Left hindlimb (tissue), 1 donor: Measurements from ENCODE around the gene RASGRP3.
A peak's percentile ranks its signal among the peaks of the same experiment; 100 is the strongest.
"Not testable (repeated sequence)": the region's sequence is repeated elsewhere in the genome, so short reads cannot be mapped to it uniquely, and the experiment has no call there.

ENCODE experiments used
- DNase-seq: peaks from one replicate; pipeline ENCODE4 v3.0.0-alpha.2; 2018

RASGRP3 gene

GRCh38 chr2:33457556-33458247, 18.7 kb upstream of the RASGRP3 start:
- no peak for DNase-seq

DNA sequence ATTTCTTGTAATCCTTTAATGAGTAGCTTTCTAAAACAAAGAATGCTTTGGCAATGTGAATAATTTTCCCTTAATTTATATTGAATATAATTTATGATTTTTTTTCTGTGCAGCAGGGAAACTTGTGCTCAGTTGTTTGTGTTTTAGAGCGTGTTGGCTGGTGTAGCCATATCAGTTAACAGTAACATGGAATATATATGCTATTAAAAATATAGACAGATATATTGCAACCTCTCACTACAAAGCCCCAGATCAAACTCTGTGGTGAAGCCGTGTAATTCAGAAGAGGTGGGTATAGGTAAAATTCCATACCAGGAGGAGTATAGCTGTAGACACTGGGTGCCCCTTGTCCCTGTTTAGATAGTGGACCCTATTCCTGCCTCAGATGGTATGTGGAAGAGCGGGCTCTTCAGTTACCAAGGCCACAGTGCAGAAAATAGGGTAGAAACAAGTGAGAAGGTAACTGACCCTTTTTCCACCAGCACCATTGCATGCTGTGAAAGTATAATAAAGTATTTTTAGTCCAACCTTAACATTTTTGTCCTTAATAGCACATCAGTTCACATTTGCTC, 18.1 kb upstream of the RASGRP3 start:
- DNase-seq: no peak

DNA sequence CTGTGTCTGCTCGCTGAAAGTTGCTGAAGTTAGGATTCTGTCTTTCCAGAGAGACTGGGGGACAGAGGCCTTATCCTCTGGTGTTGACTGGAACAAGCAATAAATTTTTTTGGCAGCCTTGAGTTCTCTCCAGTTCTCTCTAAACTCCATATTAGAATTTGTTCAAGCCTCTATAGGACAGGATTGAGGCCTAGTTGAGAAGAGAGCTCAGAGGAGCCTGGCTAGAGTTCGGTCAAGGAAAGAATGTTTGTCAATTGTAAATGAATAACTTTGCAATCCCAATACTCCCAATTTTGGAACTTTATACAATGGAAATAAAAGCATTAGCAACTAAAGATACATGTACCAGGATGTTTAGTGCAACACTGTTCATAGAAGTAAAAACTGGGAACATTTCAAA, 16.7 kb upstream of the RASGRP3 start:
- DNase-seq: no peak

GRCh38 chr2:33462512-33462911, 13.9 kb upstream of the RASGRP3 start:
- DNase-seq: not testable (repeated sequence)

DNA sequence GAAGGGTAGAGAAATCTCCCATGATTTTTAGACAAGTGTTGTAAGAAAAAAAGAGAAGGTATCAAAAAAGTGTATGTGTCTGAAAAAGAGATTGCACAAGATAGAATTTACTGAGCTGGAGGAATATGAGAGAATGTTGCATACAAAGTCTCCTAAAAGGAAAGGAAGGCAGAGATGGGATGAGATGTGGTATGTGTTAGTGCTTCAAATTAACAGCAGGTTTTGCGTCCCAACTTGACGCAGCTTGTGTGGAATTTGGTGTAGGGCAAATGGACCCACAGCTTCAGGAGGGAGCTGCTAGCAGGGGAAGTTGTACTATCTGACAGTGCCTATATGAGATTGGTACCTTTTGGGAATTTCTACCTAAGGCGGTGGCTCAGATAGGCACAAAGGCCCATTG, 9.0 kb upstream of the RASGRP3 start:
- no peak for DNase-seq

DNA sequence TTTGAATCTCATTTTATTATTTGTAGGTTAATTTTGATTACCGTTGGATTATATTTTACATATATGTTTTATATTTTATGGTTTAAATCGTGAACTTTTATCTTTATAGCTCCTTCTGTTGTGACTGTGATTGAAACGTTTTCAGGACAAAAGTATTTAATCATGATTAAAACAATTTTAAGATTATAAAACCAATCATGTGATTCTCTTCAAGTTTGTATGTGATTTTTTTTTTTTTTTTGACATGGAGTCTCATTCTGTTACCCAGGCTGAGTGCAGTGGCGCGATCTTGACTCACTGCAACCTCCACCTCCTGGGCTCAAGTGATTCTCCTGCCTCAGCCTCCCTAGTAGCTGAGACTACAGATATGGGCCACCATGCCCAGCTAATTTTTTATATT, 7.2 kb upstream of the RASGRP3 start:
- DNase-seq: no peak

- DNase-seq: peak; percentile 82
Measured at GRCh38 chr2:33475224-33476130, 972 bp upstream of the RASGRP3 start.

- DNase-seq: no peak
Measured at GRCh38 chr2:33476793-33477190, 343 bp downstream of the RASGRP3 start.

DNA sequence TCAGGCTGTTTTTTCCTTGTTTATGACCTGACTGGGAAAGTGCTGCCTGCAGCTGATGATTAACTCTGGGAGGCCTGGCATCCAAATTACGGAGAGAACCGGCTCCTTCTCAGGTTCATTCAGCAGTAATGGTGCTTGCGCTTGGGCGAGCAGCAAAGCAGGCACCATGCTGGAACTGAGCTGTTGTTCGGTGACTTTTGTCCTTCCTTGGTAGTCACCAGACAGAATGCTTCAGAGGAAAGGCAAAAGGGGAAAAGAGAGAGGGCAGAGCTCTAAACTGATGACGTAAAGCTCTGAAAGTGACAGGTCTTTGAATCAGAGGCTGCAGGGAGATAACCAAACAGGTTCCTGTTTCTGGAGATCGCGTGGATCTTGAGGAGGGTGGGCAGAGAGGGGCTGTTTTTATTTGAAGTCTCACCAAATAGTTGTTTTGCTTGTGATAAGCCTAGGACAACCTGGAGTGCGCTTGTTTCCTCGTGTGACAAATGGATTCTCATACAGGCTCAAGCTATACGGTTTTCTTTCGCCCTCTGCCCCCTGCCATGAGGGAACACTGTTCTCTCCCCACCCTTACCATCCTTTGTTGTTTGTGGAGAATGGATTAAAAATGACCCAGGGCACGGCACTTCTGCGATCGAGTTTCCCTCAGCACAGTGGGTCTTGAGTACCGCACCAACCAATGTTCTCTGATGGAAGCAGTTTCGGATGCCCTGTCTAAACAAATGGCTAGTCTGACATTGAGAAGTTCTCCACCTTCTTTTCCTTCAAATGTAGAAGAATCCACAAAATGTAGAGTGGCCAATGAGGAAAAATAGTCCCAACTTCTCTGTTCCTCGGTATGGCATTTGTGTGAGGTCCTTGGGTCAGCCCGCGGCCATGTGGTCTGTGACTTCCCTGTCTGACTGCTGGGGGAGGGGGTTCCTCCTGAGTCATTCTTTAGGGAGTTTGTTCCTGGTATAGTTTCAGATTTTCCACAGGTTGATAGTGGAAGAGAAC, 1.3 kb downstream of the RASGRP3 start:
- no peak for DNase-seq

DNA sequence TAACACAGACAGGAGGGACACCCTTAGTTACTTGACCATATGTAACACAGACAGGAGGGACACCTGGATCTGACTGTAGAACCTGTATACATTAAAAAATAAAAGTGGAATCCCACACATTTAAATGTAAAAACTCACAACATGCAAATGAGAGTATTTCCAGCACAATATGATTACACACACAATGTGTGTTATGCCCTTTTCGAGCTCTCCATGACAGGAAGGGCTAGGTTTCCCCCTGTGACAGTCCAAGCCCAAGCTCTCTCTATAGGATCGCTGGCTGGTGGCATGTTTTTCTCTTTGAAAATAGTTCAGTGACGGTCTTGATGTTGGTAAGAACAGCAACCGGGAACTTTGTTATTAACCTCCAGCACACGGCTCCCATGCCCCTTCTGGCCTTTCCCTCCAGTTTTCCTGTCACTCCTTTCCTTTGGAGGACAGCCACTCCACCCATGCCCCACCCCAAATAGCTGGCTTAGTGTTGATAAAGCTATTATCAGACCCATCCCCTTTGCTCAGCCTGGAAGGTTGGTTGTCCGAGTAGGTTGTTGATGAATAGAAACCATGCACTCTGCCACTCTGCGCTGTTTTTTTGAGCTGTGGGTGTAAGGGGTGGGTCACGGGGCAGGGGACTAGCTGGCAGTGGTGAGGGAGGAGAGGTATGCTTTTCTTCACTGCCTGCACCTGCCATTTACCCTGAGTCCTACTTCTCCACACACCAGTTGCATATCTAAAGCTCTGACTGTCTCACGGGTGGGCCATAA, 2.7 kb downstream of the RASGRP3 start:
- no peak for DNase-seq

GRCh38 chr2:33482518-33482917, 6.1 kb downstream of the RASGRP3 start:
- DNase-seq: no peak

- DNase-seq: no peak
Measured at GRCh38 chr2:33484042-33484621, 7.7 kb downstream of the RASGRP3 start.

- DNase-seq: no peak
Measured at GRCh38 chr2:33485051-33485450, 8.6 kb downstream of the RASGRP3 start.

GRCh38 chr2:33486544-33486943, 10.1 kb downstream of the RASGRP3 start:
- no peak for DNase-seq

DNA sequence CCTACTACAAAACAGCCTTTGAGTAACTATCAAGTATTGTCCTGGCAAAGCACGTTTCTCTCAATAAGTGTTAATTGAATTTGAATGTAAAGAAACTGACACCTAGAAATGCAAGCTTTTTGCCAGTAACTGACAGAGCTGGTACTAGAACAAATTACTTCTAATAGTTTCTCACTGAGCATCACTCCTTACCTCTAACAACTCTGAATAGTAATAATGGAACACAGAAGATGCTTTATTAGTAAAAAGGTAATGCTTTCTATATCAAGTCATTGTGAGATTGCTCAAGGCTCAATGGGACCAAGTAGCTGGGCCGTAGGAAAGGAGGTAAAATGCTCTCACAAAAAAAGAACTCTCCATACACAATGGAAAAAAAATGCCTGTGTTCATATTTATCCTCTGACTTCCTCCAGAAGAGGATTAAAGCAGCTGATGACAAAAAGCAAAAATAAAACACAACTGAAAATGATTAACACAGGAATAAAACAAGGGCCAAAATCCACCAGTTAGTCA, 11.8 kb downstream of the RASGRP3 start:
- no peak for DNase-seq

DNA sequence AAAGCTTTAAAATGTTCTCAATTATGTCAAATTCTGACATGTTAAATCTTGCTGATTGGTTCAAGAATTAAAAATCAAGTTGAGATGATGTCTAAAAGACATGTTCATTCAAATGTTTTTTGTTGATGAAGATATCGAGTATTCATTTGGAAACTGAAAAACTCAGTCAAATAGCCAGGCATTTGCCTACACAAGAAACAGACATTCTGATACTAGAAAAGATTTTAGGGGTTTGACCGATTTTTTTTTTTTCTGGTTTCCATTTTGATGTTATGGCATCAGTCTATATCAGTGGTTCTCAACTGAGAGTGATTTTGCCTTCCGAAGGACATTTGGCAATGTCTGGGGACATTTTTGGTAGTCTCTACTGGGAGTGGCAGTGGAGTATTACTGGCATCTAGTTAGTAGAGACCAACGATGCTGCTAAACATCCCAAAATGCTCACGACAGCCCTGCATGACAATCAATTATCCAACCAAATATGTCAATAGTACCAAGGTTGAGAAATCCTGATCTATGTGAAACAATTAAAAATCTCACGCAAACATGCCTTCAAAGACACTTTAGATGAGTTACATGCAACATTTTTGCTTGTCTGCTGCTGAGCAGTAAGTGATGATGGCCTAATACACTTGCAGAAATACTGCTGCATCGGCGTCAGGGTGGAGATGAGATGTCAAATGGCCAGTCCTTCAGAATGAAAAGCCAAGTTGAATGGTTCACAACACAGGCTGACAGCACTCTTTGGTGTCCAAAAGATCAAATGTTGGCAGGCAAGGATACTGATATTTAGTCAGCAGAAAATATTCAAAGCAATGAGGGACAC, 12.5 kb downstream of the RASGRP3 start:
- no peak for DNase-seq

DNA sequence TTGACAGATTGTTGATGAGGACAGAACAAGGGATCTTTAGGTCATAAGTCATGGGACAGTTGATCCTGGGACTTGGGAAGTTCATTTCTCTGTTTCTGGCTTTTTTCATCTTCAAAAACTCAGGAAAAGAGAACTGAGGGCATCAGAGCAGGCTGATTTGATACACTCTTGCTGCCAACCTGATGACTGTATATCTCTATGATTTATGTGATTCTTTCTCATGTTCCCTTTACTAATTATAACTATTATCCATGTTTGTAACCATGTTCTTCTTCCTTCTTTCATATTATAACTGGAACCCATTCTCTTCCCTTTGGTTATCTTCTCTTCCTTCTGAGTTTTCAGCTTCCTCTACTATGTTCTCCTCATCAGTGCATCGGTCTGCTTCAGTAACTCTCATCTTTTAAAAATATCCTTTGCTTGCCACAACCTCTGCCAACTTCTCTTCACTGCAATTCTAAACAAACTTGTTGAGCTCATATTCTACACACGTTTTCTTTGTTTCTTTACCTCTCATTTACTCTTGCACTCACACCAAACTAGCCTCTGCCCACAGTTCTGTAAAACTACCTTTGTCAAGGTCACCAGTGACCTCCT, 13.5 kb downstream of the RASGRP3 start:
- no peak for DNase-seq

- DNase-seq: no peak
Measured at GRCh38 chr2:33491441-33492084, 15.1 kb downstream of the RASGRP3 start.

GRCh38 chr2:33492399-33493134, 16.1 kb downstream of the RASGRP3 start:
- no peak for DNase-seq
